HepG2 (cell line): Measurements from ENCODE around the gene PLSCR4. TPM values are rescaled to one million over a fixed set of nuclear protein-coding genes. Genes with fewer than 3 reads are reported as not detected.

ENCODE experiments used
- ATAC-seq: fragments of 200-7000 bp; cut with Tn5 transposase; 3 replicates; pipeline ENCODE4 v1.9.1; 2020; ENCODE audit warnings: mild to moderate bottlenecking, moderate library complexity
- BruUV-seq: library from RNA; stranded (reverse); fragments of 400-500 nt; replicated peaks from 2 replicates; lab custom pipeline; 2021; lab: Mats Ljungman, UMichigan
- CTCF ChIA-PET: fragments of 300-600 bp; formaldehyde crosslinking; extraction: SDS; loops from one replicate; lab custom pipeline; 2021; ENCODE audit warnings: low total read pairs, inconsistent platforms, low intra/inter-chr PET ratio; lab: Yijun Ruan, JAX
- POLR2A ChIA-PET: fragments of 350-600 bp; sonication (Branson Sonifier 250); formaldehyde crosslinking; loops from one replicate; lab custom pipeline; 2020; ENCODE audit warnings: antibody characterized with exemption, inconsistent platforms; lab: Yijun Ruan, JAX
- DNase-seq: peaks from one replicate; pipeline ENCODE4 v3.0.0-alpha.2; 2015; ENCODE audit warnings: low spot score
- FAIRE-seq: peaks from 3 replicates; lab custom pipeline; 2011; peaks lifted over from hg19 to GRCh38; lab: Jason Lieb, UNC
- H2AFZ ChIP-seq: one replicate; pipeline ENCODE4 v1.6.1; 2011; ENCODE audit warnings: low read length, inconsistent platforms
- H3K27ac ChIP-seq: fragments of 300-600 bp; 3 replicates; pipeline ENCODE4 v1.8.0; 2011; ENCODE audit warnings: mixed run types, mild to moderate bottlenecking, mixed read lengths, low read length, inconsistent platforms; ENCODE audit not compliant: insufficient read depth; ENCODE audit errors: extremely low read length
- H3K27me3 ChIP-seq, 2 experiments: fragments of 200-600 bp in 1 of 2; 2 replicates in 1 of 2; 3 replicates in 1 of 2; pipeline versions ENCODE4 v1.6.0 to v1.8.0; 2011; ENCODE audit warnings: low read length in 2 of 2, mild to moderate bottlenecking in 2 of 2, moderate library complexity in 2 of 2, inconsistent platforms in 1 of 2; ENCODE audit not compliant: insufficient read depth in 2 of 2, control insufficient read depth in 1 of 2
- H3K36me3 ChIP-seq, 2 experiments: fragments of 200-600 bp in 1 of 2; replicated peaks in 1 of 2; 2 replicates in 1 of 2; 3 replicates in 1 of 2; pipeline versions ENCODE4 v1.5.1 to v1.8.0; 2011; ENCODE audit warnings: low read length in 2 of 2, inconsistent platforms in 1 of 2; ENCODE audit not compliant: insufficient read depth in 2 of 2, control insufficient read depth in 1 of 2
- H3K4me1 ChIP-seq: 2 replicates; pipeline ENCODE4 v1.5.1; 2012; ENCODE audit warnings: low read length, inconsistent platforms; ENCODE audit not compliant: insufficient read depth
- H3K4me2 ChIP-seq: 2 replicates; pipeline ENCODE4 v1.6.0; 2011; ENCODE audit warnings: low read depth, low read length, inconsistent platforms
- H3K4me3 ChIP-seq, 3 experiments: fragments of 200-600 bp in 1 of 3; sonication (generic), shearing (Covaris generic) in 1 of 3; replicated peaks in 1 of 3; 2 replicates each; pipeline ENCODE4 v1.5.1; 2011 to 2016; ENCODE audit warnings: low read length in 3 of 3, inconsistent platforms in 2 of 3, low read depth in 2 of 3, mild to moderate bottlenecking in 2 of 3, control low read depth in 1 of 3, mixed read lengths in 1 of 3; ENCODE audit not compliant: insufficient read depth in 1 of 3
- H3K79me2 ChIP-seq: one replicate; pipeline ENCODE4 v1.6.1; 2011; ENCODE audit warnings: low read length, inconsistent platforms; ENCODE audit not compliant: insufficient read depth
- H3K9ac ChIP-seq: 2 replicates; pipeline ENCODE4 v1.6.0; 2011; ENCODE audit warnings: mild to moderate bottlenecking, low read depth, low read length, inconsistent platforms; ENCODE audit not compliant: insufficient read depth
- H3K9me3 ChIP-seq: 2 replicates; pipeline ENCODE4 v1.5.1; 2012; ENCODE audit warnings: mild to moderate bottlenecking, low read length
- H4K20me1 ChIP-seq: 2 replicates; pipeline ENCODE4 v1.6.0; 2011; ENCODE audit warnings: inconsistent platforms, mild to moderate bottlenecking, low read length, moderate library complexity; ENCODE audit not compliant: insufficient read depth
- FIP1L1 ChIP-seq: fragments of 200-400 bp; formaldehyde crosslinking; IDR thresholded peaks from 2 replicates; pipeline ENCODE4 v1.6.1; 2018; ENCODE audit warnings: low read depth, mild to moderate bottlenecking, low read length, moderate library complexity, borderline replicate concordance; ENCODE audit not compliant: insufficient read depth
- HDAC2 ChIP-seq: sonication (generic); formaldehyde crosslinking; IDR thresholded peaks from 2 replicates; pipeline ENCODE4 v1.4.0; 2020; ENCODE audit warnings: missing genetic modification reagents
- HNF1A ChIP-seq, 2 experiments: sonication (generic) in 1 of 2; formaldehyde crosslinking in 1 of 2; IDR thresholded peaks; 2 replicates each; pipeline versions ENCODE4 v1.4.0 to v1.6.1; 2016 to 2020; ENCODE audit warnings: borderline replicate concordance in 1 of 2, low read depth in 1 of 2, mild to moderate bottlenecking in 1 of 2, missing genetic modification reagents in 1 of 2
- KDM6A ChIP-seq: IDR thresholded peaks from 2 replicates; pipeline ENCODE4 v1.6.1; 2016; ENCODE audit warnings: low read depth
- NFYB ChIP-seq: sonication (generic); formaldehyde crosslinking; IDR thresholded peaks from 2 replicates; pipeline ENCODE4 v1.4.0; 2020; ENCODE audit warnings: missing genetic modification reagents
- PITX1 ChIP-seq: sonication (generic); formaldehyde crosslinking; IDR thresholded peaks from 2 replicates; pipeline ENCODE4 v1.5.1; 2020; ENCODE audit warnings: mild to moderate bottlenecking, missing genetic modification reagents
- ZMAT3 ChIP-seq: sonication (generic); formaldehyde crosslinking; conservative IDR thresholded peaks from 2 replicates; pipeline ENCODE4 v1.7.0; 2021; ENCODE audit warnings: missing genetic modification reagents
- ZNF263 ChIP-seq: sonication (generic); formaldehyde crosslinking; IDR thresholded peaks from 2 replicates; pipeline ENCODE4 v1.4.0; 2020; ENCODE audit warnings: missing genetic modification reagents
- ZNF333 ChIP-seq: sonication (generic); formaldehyde crosslinking; IDR thresholded peaks from 2 replicates; pipeline ENCODE4 v1.4.0; 2020; ENCODE audit warnings: mild to moderate bottlenecking, missing genetic modification reagents, borderline replicate concordance
- ZNF460 ChIP-seq: sonication (generic); formaldehyde crosslinking; IDR thresholded peaks from 2 replicates; pipeline ENCODE4 v1.5.1; 2020; ENCODE audit warnings: missing genetic modification reagents, mild to moderate bottlenecking, borderline replicate concordance
- ZNF496 ChIP-seq: sonication (generic); formaldehyde crosslinking; IDR thresholded peaks from 2 replicates; pipeline ENCODE4 v1.8.1; 2023; ENCODE audit warnings: mild to moderate bottlenecking, moderate library complexity, missing genetic modification reagents; ENCODE audit not compliant: insufficient replicate concordance
- ZNF746 ChIP-seq: sonication (generic); formaldehyde crosslinking; IDR thresholded peaks from 2 replicates; pipeline ENCODE4 v1.8.0; 2022; ENCODE audit warnings: mild to moderate bottlenecking, missing genetic modification reagents
- WGBS: methylation state at CpG from one replicate; pipeline ENCODE4 v1.1.6; 2017; ENCODE audit warnings: low lambda C conversion rate; 5-methylcytosine and 5-hydroxymethylcytosine counted together
- in situ Hi-C: cut with HindIII; loops from 2 replicates; pipeline ENCODE4 v1.10.0; 2017; ENCODE audit warnings: low pct_unique_long_range_greater_than_20kb; ENCODE audit not compliant: extremely low pct_ligation_motif_present
- intact Hi-C: fragments of 100-400 bp; cut with micrococcal nuclease; formaldehyde crosslinking; loops from one replicate; pipeline ENCODE4 v1.10.0; 2022; ENCODE audit not compliant: unreplicated experiment
- polyA plus RNA-seq, 8 experiments: library from polyadenylated mRNA; depleted of rRNA in 3 of 8; stranded (reverse) in 7 of 8; unstranded in 1 of 8; fragments of >200 nt; fragmentation: Illumina TruSeq in 4 of 8; extraction: Trizol in 4 of 8; gene quantifications; 2 replicates each; pipeline versions ENCODE4 v1.2.1 to v1.2.3, GENCODE V29; 2011 to 2016; ENCODE audit warnings: low read depth in 4 of 8, missing spikeins in 1 of 8, mixed read lengths in 1 of 8; ENCODE audit not compliant: insufficient read depth in 1 of 8
- total RNA-seq, 5 experiments: library from RNA; depleted of rRNA; stranded (reverse); fragments of >200 nt; fragmentation: Illumina TruSeq; extraction: Trizol; gene quantifications; 2 replicates each; pipeline ENCODE4 v1.2.3, GENCODE V29; 2016; ENCODE audit warnings: low read depth in 1 of 5
- TF ChIP-seq, protein P1 (sequence below): sonication (generic); formaldehyde crosslinking; IDR thresholded peaks from 2 replicates; pipeline ENCODE4 v1.4.0; 2020; ENCODE audit warnings: missing genetic modification reagents, borderline replicate concordance

The PLSCR4 gene
- total and polyA plus RNA-seq, 2 of the 13 experiments (the other 11 are each of a cell fraction or from before 2014, with no cell fraction given), result 1.5 to 59.0 TPM

DNA sequence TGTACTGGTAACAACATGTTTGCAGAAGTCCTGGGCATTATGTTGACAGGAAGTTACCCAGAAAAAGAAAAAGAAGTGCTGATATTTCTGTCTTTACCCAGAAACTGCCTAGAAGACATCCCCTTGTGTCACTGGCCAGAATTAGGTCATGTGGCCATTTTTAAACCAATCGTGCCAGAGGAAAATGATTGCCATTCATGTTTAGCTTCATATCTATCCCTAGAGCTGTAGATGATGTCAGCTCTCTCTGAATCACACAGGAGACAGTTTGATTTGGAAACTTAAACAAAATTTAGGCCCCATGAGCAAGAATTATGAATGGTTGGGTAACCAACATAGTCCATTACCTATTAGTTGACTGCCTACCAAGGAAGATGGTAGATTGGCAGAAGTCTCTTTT lies 81.0 kb downstream of the PLSCR4 start (continued):
- TF ChIP-seq HNF1A (IDR thresholded peaks at IDR 0.05; ENCODE audit: low read depth) (no peak), HNF1A (CRISPR knock-in tag; IDR thresholded peaks at IDR 0.05; ENCODE audit: borderline replicate concordance) (no peak), HDAC2 (CRISPR knock-in tag) (no peak), ZNF333 (CRISPR knock-in tag) (no peak)
- TF ChIP-seq, all 625 proteins: peak for 0

GRCh38 chr3:146166826-146167225 lies 84.1 kb downstream of the PLSCR4 start:
- no peaks in the 10 kb centered on the region for H3K36me3 ChIP-seq
- intact Hi-C loops, result no loop called here
- no peak overlapping the region for H3K27ac ChIP-seq
- no peak for DNase-seq
- H3K9me3 ChIP-seq, result no peaks in the 10 kb centered on the region
- H3K4me2 ChIP-seq, result no peak overlapping the region
- no peak for TF ChIP-seq PITX1 (CRISPR knock-in tag)
- TF ChIP-seq ZNF263, result no peak
- no peak for TF ChIP-seq ZMAT3 (CRISPR knock-in tag)
- no peak for TF ChIP-seq FIP1L1
- no peak for TF ChIP-seq NFYB
- TF ChIP-seq ZNF460 (CRISPR knock-in tag), result no peak
- no peak for TF ChIP-seq ZNF496
- TF ChIP-seq, protein P1, sequence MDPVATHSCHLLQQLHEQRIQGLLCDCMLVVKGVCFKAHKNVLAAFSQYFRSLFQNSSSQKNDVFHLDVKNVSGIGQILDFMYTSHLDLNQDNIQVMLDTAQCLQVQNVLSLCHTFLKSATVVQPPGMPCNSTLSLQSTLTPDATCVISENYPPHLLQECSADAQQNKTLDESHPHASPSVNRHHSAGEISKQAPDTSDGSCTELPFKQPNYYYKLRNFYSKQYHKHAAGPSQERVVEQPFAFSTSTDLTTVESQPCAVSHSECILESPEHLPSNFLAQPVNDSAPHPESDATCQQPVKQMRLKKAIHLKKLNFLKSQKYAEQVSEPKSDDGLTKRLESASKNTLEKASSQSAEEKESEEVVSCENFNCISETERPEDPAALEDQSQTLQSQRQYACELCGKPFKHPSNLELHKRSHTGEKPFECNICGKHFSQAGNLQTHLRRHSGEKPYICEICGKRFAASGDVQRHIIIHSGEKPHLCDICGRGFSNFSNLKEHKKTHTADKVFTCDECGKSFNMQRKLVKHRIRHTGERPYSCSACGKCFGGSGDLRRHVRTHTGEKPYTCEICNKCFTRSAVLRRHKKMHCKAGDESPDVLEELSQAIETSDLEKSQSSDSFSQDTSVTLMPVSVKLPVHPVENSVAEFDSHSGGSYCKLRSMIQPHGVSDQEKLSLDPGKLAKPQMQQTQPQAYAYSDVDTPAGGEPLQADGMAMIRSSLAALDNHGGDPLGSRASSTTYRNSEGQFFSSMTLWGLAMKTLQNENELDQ (CRISPR knock-in tag), result no peak
- TF ChIP-seq ZNF746 (CRISPR knock-in tag), result no peak
- TF ChIP-seq KDM6A, result no peak
- TF ChIP-seq, all 625 proteins: peak for 0
- no TSS peak for BruUV-seq
- CTCF ChIA-PET, result no interaction called here
- FAIRE-seq, result no peak
- Histone ChIP-seq H4K20me1 (no peaks in the 10 kb centered on the region), H2AFZ (no peak overlapping the region), H3K9ac (no peak overlapping the region), H3K79me2 (no peaks in the 10 kb centered on the region), H3K27me3 (no peaks in the 10 kb centered on the region), H3K4me3 (no peak overlapping the region), H3K4me1 (peaks cover 51% of the 10 kb centered on the region)
- POLR2A ChIA-PET, result no interaction called here
- no peak for ATAC-seq
- WGBS, result 78% methylated on average over 3 of the region's 3 CpGs
- in situ Hi-C loops, result loop anchor here (10.0 kb wide), 1 partner anchor 102 kb away; no protein-coding TSS in a partner anchor
